GM19467 (cell line): ENCODE measurements around the gene MOB4.
A peak's percentile ranks its signal among the peaks of the same experiment; 100 is the strongest.
"Not testable (repeated sequence)": the region's sequence is repeated elsewhere in the genome, so short reads cannot be mapped to it uniquely, and the experiment has no call there.

Experiments
- ATAC-seq: cut with Tn5 transposase; IDR thresholded peaks from one replicate; pipeline ENCODE4 v1.9.1; 2021; ENCODE audit warnings: mild to moderate bottlenecking, moderate library complexity; ENCODE audit not compliant: unreplicated experiment

MOB4 gene

DNA sequence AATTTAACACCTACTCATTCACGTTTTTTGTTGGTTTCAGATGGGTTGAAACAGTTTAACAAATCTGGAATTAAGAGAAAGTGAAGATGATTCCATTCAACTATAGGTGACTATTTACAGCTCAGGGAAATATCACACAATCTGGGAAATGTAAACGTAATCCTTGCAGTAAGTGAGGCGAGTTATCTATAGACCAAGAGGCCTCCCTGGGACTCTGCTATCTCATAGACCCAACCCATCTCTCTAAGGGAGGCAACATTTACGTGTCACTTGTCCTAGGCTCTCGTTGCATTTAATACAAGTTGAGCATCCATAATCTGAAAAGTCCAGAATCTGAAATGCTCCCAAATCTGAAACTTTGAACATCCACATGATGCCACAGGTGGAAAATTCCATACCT, 2.0 kb upstream of the MOB4 start:
- no peak for ATAC-seq

DNA sequence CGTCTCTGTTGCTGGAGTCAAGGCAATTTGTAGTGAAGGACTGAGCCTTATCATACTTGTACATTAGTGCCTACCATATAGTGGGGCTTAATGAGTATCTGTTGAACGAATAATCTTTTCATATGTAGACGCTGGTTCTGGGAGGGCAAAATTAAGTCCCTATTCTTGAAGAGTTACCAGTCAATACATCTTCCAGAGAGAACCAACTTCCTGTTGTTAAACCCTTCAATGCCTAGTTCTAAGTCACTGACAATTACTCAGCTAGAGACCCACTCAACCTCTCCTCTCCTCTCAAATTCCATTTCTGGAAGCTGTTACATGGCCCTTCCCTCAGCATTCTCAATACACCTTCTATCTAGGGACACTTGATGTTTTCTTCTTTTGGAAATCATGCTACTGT, 1.1 kb upstream of the MOB4 start:
- ATAC-seq = no peak

DNA sequence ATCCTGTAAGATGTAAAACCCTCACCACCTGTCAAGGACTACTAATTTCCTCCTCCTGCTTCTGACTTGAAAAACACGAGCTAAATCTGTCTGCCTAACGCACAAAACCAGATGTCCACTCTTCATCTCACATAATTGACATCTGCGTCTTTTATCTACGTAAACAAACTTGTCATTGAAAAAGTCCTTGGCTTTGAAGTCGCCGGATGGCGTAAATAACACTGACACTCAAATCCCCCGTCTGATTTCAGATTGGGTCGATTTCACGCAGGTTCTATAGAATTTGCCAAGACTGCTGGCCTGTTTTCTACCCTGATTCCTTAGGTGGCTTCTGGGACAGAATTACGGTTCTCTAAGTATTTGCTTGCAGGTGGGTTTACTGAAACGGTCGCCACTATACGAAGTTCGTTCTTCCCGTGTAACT, 539 bp upstream of the MOB4 start:
- ATAC-seq = peak; percentile 8

DNA sequence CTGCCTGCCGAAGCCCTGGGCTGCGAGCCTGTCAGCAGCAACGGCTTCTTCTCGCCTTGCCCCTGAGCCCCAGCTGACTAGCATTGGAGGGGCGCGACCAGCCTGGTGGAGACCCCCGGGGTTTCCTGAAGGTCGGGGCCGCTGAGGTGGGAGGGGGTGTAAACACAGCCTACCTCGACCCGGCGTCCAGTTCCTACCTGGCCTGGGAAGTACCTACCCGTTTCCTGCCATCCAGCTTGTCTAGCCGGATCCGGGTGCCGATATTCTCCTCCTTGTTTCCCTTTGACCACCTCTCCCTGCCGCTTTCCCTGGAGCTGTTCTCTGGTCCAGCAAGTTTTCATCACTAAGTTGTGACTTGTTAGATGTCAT, 511 bp downstream of the MOB4 start:
- ATAC-seq = peak; percentile 6

DNA sequence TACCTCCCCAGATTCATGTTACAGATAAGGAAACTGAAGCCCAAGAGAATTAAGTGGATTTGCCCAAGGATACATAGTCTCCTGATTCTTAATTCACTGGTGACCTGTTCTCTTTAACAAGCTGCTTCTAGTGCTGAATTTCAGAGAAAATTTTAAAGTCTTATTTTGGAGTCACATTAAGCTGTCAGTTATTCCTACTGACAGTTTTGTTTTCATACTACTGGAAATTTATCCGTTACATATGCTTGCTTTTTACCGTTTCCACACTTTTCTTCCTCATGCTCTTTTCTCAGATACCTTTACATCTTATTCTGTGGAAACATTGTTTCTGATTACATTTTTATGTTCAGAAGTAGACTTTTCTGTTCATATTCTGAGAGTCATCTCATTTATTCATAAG, 1.3 kb downstream of the MOB4 start:
- ATAC-seq = no peak

DNA sequence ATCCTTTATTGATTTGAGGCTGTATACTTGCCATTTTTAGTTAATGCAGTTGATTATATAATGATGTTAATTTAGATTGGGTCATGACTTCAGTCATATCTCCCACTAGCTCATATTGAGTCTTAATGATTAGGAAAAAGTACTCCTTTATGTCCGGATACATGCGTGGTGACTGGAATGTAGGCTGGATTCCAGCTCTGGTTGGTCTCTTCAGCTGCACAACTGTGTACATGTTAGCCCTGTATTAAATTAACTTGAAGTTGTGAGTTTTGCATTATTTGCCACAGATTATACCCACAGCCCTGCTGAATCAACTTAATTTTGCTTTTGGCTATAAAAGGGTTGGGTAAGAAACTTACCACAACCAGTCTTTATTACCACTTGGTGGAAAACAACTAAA, 22.5 kb downstream of the MOB4 start:
- no peak for ATAC-seq

DNA sequence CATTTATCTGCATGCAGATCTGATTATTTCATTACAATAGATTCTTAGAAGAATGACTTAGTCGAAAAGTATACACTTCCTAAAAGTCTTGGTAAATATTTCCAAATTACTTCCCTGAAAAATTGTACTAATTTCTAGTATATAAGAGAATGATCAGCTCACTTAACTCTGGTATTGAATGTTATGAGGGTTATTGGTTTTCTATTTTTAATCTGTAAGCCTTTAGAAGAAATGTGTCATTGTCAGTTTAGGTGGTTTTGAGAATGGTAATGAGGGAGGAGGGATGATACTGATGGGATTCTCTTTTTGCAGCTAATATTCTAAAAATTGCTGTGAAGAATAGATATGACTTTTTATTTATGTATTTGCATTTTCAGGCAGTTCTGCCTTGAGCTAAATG, 23.9 kb downstream of the MOB4 start:
- ATAC-seq = no peak

DNA sequence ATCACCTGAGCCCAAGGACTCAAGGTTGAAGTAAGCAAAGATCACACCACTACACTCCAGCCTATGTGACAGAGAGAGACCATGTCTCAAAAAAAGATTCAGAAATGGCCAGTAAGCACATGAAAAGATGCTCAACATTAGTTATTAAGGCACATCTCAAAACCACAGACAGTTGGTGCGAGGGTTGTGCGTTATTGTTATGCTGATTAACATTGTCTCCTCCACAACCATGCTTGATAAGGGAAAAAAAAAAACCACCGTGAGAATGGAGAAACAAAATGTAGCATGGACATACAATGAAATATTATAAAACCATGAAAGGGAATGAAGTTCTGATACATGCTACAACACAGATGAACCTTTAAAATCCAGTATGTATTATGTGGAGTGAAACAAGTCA, 27.3 kb downstream of the MOB4 start:
- ATAC-seq = no peak

DNA sequence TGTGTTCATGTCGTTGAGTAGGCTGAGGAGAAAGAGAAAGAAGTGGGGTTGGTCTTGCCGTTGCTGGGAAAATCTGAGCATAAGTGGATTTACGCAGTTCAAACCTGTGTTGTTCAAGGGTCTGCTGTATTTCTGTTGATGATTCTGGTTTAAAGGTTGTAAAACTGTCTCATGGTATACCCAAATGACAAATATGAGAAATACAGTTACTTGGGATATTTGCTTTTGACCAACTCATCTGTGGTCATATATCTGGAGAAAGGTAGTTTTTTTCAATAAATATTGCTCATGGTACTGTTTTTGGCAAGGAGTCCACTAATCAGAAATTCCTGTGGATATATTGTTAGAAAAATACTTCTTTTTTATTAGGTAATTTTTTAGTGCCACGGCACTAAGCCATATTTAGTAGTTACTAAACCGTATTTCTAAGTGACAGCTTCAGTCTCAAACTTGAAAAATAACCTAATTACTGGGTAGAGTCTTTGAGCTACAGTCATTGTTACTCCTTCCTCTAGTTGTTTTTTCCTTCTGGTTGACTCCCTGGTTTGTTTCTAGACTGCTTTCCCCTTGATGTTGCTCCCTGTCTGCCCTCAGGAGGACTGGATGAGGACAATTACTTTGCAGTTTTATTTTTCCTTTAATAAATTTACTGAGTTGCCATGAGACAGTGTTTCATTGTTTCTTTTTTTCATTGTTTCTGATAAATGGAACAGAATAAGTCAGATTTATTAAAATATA, 31.5 kb downstream of the MOB4 start:
- ATAC-seq = no peak

DNA sequence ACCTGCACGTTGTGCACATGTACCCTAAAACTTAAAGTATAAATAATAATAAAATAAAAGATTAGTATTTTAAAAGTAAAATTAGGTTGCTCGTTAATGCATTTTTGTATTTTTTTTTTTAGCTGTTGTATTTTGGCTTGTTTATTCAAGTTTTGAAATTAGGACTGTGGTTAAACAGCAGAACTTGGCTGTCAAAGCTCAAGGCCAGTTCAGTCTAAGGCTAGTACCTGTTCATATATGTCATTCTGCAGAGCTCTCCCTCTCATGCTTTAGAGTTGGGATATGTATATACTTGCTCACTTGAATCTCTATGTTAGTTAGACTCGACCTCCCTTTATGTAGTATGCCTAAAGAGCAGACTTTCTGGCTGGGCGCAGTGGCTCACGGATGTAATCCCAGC, 32.7 kb downstream of the MOB4 start:
- no peak for ATAC-seq

DNA sequence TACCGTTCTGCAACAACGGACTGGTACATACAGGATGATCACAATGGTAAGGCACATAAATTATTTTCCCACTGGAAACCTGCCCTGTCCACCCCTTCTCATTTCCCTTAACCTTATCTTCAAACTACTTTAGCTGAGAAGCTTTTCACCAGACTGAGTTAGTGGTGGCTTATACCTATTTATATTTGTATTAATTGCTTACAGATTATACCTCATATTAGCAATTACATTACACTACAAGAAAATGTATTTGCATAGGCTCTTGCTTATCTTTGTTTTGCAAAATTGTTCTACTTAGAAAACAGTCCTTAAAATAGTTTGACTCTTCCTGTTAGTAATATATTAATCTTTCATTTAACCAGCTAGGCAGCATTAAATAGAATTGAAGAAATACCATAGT, 35.4 kb downstream of the MOB4 start:
- ATAC-seq = not testable (repeated sequence)

DNA sequence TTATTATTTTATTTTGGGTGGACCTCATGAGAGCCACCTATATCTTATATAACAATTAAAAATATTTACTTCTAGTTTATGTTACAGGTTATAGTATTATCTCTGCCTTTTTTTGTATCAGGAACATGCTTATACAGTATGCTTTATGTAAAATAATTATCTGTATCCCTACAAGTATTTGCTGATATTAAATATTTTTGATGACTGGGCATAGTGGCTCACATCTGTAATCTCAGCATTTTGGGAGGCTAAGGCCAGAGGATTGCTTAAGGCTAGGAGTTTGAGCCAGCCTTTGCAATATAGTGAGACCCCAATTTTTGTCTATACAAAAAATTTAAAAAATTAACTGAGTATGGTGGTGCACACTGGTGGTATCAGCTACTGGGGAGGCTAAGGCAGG, 39.6 kb downstream of the MOB4 start:
- ATAC-seq = no peak

DNA sequence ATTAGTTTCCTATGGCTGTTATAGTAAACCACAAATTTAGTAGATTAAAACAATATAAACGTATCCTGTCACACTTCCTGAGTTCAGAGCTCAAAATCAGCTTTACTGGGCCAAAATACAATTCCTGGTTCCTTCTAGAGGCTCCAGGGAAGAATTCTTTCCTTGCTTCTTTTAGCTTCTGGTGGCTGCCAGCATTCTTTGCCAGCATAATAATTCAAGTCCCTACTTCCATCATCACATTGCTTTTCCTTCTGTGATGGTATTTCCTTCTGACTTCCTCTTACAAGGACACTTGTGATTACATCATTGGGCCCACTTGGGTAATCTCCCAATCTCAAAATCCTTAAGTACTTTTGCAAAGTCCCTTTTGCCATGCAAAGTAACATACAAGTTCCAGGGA, 40.6 kb downstream of the MOB4 start:
- no peak for ATAC-seq

DNA sequence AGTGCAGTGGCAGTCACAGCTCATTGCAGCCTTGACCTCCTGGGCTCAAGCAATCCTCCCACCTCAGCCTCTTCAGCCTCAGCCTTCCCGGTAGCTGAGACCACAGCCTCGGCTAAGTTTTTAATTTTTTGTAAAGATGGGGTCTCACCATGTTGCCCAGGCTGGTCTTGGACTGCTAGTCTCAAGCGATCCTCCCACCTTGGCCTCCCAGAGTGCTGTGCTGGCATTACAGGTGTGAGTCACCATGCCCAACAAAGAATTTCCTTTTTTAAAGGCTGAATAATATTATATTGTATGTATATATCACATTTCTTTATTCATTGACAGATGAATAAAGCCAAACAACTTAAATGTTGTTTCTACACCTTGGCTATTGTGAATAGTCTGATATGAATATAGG, 42.5 kb downstream of the MOB4 start:
- no peak for ATAC-seq

DNA sequence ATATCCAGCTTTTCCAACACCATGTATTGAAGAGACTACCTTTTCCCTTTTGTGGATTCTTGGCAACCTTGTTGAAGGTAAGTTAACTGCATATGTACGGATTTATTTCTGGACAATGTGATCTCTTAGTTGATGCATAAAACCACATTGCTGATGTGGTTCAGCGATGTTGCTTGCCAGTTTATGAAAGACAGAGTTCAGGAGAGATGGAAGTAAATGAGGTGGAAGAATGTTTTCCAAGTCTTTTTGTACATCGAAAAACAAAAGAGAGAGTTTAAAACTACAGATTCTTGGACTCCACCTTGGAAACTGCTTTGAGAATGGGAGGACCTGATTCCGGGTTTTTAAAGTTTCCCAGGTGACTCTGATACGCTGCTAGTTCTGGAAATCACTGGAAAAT, 43.8 kb downstream of the MOB4 start:
- ATAC-seq = no peak

DNA sequence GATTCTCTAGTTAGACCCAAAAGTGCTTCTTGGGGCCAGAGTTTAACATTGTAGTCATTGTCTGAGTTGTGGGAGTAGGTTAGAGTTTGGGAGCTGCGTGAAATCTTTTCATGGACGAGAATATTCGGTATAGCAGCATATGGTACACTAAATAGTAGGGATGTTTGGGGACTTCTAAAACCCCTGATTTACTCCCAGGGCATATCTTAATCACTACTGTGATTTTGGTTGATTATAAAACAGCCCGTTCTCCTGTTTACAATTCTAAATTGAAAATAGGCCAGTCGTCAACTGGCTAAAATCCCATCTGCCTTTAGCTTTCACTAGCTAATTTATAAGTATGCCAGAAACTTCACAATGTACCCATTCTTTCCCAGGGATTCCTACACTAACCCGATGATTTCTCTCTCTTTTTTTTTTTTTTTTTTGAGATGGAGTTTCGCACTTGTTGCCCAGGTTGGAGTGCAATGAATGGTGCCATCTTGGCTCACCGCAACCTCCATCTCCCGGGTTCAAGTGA, 44.3 kb downstream of the MOB4 start:
- no peak for ATAC-seq

DNA sequence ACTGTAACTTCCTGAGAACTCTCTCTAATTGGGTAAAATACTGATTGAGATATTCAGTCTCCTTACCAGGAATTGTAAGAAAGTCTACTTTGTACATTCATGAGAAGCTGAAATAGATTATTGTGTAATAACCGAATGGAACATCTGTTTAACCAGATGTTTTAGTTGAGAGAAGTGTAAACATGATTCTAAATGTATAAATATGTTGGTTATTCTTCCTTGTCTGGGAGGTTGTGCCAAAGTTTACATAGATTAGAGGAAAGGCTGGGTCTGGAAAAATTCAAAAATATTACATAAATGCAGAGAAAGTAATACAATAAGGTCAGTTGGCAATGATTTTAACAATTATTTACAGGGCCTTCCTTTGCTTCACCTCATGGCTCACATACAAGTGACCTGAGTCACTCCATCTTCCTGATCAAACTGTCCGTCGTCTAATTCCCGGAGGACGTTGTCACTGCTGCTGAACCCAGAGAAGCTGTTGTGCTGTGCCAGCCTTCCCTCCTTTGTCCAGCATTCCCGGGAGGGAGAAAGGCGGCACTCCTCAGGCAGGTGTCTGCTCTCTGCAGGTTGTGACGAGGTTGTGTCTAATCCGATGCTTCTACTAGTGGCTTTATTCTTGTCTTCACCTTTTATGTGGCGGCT, 55.9 kb downstream of the MOB4 start:
- ATAC-seq = no peak

DNA sequence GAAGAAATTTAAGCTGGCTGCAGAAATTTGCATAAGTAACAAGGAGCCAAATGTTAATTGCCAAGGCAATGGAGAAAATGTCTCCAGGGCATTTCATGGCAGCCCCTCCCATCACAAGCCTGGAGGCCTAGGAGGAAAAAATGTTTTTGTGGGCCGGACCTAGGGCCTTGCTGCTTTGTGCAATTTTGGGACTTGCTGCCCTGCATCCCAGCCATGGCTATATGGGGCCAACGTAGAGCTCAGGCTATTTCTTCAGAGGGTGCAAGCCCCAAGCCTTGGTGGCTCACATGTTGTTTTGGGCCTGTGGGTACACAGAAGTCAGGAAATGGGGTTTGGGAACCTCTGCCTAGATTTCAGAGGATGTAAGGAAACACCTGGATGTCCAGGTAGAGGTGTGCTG, 57.7 kb downstream of the MOB4 start:
- ATAC-seq = no peak

DNA sequence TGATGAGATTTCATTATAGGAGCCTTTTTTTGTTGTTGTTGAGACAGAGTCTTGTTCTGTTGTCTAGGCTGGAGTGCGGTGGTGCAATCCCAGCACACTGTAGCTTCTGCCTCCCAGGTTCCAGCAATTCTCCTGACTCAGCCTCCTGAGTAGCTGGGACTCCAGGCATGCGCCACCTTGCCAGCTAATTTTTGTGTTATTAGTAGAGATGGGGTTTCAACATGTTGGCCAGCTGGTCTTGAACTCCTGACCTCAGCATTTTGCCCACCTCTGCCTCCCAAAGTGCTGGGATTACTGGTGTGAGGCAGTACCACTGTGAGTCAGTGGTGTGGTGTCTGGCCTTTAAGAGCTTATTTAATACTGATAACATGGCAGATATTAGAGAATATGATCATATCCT, 60.1 kb downstream of the MOB4 start:
- no peak for ATAC-seq

DNA sequence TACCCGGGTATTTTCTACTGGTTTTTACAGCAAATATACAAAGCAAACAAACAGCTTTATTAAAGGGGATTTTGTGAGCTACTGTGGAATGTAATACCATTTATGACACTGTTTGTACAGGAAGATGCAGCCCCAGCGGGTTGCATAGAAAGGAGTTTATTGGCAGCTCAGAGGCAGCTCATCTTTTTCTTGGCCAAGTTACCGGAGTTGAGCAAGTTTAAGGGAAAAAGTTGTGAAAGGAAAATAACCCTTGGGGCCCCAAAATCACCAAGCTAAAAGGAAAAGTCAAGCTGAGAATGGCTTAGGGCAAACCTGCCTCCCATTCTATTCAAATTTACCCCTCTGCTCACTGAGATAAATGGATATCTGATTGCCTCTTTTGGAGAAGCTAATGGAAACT, 60.8 kb downstream of the MOB4 start:
- no peak for ATAC-seq

DNA sequence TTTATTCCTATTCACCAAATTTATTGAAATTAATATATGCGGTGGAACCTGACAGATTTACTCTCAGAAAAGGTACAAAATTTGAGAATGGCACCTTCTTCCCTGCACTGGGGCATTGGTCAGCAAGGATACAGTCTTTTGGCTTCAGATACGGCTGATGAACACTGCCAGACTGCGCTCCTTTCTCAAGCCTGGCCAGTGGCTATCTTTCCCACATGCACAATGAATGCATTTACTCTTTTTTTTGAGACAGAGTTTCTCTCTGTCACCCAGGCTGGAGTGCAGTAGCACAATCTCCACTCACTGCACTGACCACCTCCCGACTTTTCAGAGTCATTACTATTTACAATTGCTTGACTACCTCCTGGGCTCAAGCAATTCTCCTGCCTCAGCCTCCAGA, 61.6 kb downstream of the MOB4 start:
- ATAC-seq = no peak

DNA sequence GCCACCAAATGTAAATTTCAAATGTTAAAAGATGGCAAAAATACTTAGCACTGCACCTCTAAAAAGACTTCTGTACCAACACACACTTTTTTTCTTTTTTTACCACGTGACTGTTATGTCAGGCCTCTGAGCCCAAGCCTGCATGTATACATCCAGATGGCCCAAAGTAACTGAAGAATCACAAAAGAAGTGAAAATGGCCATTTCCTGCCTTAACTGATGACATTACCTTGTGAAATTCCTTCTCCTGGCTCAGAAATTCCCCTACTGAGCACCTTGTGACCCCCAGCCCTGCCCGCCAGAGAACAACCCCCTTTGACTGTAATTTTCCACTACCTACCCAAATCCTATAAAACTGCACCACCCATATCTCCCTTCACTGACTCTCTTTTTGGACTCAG, 62.4 kb downstream of the MOB4 start:
- ATAC-seq = not testable (repeated sequence)

DNA sequence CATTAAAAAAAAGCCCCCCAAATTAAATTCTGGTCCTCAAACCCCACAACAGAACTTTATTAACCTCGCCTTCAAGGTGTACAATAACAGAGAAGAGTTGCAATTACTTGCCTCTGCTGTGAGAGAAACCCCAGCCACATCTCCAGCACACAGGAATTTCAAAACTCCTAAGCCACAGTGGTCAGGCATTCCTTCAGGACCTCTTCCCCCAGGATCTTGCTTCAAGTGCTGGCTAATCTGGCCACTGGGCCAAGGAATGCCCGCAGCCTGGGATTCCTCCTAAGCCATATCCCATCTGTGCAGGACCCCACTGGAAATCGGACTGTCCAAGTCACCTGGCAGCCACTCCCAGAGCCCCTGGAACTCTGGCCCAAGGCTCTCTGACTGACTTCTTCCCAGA, 64.3 kb downstream of the MOB4 start:
- ATAC-seq = not testable (repeated sequence)
